PFSK-1 (cell line): Measurements from ENCODE around the gene CCR4. TPM values are rescaled to one million over a fixed set of nuclear protein-coding genes. Genes with fewer than 3 reads are reported as not detected.

Experiments
- FOXP2 ChIP-seq: optimal IDR thresholded peaks from 2 replicates; pipeline ENCODE3; 2011; ENCODE audit warnings: borderline replicate concordance, control low read depth, inconsistent platforms; ENCODE audit not compliant: insufficient read depth; ENCODE audit errors: extremely low read length, extremely low read depth
- POLR2AphosphoS5 ChIP-seq: IDR thresholded peaks from 2 replicates; pipeline ENCODE4 v1.6.1; 2012; ENCODE audit warnings: low read depth, mild to moderate bottlenecking, control low read depth, low read length, moderate library complexity
- SIN3A ChIP-seq: IDR thresholded peaks from 2 replicates; pipeline ENCODE4 v1.6.1; 2012; ENCODE audit warnings: mild to moderate bottlenecking, low read length, moderate library complexity, borderline replicate concordance; ENCODE audit not compliant: insufficient read depth
- TAF1 ChIP-seq: IDR thresholded peaks from 2 replicates; pipeline ENCODE4 v1.6.1; 2012; ENCODE audit warnings: low read length, control low read depth, borderline replicate concordance; ENCODE audit not compliant: insufficient read depth
- polyA plus RNA-seq: library from polyadenylated mRNA; unstranded; fragments of >200 nt; gene quantifications from one replicate; pipeline ENCODE4 v1.2.1, GENCODE V29; 2012; ENCODE audit warnings: low read depth, missing spikeins; ENCODE audit not compliant: insufficient read length
- TF ChIP-seq, protein P1 (sequence below), 2 experiments: IDR thresholded peaks; 2 replicates each; pipeline versions ENCODE4 v1.6.1 to v1.8.0; 2011 to 2012; ENCODE audit warnings: low read depth in 2 of 2, low read length in 2 of 2, control low read depth in 1 of 2, inconsistent platforms in 1 of 2, mild to moderate bottlenecking in 1 of 2, moderate library complexity in 1 of 2; ENCODE audit not compliant: insufficient read depth in 1 of 2

CCR4 gene
- not detected for polyA plus RNA-seq

DNA sequence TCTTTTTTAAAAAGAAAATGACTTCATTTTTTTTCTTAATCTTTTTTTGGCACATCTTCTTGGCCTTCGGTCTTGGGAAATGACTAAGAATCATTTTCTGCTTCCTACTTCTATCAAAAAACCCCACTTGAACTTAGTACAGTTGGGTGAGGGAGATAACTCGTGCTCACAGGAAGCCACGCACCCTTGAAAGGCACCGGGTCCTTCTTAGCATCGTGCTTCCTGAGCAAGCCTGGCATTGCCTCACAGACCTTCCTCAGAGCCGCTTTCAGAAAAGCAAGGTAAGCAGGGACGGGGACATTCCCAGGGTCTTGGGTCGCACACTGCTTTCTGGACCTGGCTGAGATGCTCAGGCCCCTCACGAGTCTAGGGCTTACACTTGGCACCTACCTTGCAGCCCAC lies at the start of gene CCR4:
Gene CCR4 (plus strand): TSS at position 235 of the 402 bp plus-strand sequence. CDS start 1,779 bp downstream, outside the sequence.
- no peak for TF ChIP-seq FOXP2
- TF ChIP-seq SIN3A: no peak
- no peak for TF ChIP-seq POLR2AphosphoS5
- no peak for TF ChIP-seq TAF1
- TF ChIP-seq, protein P1, sequence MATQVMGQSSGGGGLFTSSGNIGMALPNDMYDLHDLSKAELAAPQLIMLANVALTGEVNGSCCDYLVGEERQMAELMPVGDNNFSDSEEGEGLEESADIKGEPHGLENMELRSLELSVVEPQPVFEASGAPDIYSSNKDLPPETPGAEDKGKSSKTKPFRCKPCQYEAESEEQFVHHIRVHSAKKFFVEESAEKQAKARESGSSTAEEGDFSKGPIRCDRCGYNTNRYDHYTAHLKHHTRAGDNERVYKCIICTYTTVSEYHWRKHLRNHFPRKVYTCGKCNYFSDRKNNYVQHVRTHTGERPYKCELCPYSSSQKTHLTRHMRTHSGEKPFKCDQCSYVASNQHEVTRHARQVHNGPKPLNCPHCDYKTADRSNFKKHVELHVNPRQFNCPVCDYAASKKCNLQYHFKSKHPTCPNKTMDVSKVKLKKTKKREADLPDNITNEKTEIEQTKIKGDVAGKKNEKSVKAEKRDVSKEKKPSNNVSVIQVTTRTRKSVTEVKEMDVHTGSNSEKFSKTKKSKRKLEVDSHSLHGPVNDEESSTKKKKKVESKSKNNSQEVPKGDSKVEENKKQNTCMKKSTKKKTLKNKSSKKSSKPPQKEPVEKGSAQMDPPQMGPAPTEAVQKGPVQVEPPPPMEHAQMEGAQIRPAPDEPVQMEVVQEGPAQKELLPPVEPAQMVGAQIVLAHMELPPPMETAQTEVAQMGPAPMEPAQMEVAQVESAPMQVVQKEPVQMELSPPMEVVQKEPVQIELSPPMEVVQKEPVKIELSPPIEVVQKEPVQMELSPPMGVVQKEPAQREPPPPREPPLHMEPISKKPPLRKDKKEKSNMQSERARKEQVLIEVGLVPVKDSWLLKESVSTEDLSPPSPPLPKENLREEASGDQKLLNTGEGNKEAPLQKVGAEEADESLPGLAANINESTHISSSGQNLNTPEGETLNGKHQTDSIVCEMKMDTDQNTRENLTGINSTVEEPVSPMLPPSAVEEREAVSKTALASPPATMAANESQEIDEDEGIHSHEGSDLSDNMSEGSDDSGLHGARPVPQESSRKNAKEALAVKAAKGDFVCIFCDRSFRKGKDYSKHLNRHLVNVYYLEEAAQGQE (IDR thresholded peaks at IDR 0.05; ENCODE audit: insufficient read depth in 1 of 2, low read depth in 2 of 2, low read length in 2 of 2): no peak

DNA sequence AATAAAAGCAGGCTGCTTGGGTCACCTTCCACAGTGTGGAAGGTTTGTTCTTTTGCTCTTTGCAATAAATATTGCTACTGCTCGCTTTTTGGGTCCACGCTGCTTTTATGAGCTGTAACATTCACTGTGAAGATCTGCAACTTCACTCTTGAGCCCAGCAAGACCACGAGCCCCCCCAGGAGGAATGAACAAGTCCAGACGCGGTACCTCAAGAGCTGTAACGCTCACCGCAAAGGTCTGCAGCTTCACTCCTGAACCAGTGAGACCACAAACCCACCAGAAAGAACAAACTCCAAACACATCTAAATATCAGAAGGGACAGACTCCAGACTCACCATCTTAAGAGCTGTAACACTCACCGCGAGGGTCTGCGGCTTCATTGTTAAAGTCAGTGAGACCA lies 47.5 kb upstream of the CCR4 start:
- TF ChIP-seq POLR2AphosphoS5 (no peak), TAF1 (no peak), FOXP2 (no peak), SIN3A (no peak)
- TF ChIP-seq, protein P1 (IDR thresholded peaks at IDR 0.05; ENCODE audit: insufficient read depth in 1 of 2, low read depth in 2 of 2, low read length in 2 of 2): no peak

DNA sequence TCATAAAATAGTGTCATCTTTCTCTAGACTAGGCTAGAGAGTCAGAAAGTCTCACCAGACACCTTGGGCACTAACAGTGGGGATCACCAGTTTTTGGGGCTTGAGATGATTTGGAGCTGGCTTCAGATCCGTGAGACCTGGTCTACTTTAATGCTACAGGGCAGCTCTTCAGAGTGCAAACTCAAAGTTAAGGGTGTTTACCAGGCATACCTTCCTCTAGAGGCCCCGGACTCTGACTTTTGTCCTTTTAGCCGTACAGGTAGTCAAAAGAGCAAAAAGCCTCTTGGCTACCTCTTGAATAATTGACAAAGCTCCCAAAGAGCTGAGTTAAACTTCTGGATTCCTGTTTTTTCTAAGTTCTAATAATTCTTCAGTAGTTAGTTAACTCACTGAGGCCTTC lies 41.4 kb upstream of the CCR4 start:
- TF ChIP-seq FOXP2 (no peak), SIN3A (no peak), TAF1 (no peak), POLR2AphosphoS5 (no peak)
- TF ChIP-seq, protein P1 (IDR thresholded peaks at IDR 0.05; ENCODE audit: insufficient read depth in 1 of 2, low read depth in 2 of 2, low read length in 2 of 2): no peak

DNA sequence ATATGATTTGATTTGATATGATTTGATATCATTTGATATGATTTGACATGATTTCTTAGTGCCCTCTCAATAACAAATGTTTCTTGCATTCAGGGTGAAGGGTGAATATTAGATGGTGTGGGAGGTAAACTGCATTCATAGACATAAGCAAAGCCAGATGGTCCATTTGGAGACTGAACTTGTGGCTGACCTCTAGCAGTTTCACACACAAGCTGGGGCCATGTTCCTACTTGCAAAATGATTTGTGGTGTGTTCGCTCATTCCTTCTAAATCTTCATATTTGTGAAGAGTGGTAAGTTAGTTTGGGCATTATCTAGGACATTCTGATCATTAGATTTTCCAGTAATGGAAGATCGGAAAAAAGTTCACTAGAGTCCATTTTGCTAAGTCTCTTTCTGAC lies 40.5 kb upstream of the CCR4 start:
- TF ChIP-seq SIN3A: no peak
- TF ChIP-seq, protein P1 (IDR thresholded peaks at IDR 0.05; ENCODE audit: insufficient read depth in 1 of 2, low read depth in 2 of 2, low read length in 2 of 2): no peak

DNA sequence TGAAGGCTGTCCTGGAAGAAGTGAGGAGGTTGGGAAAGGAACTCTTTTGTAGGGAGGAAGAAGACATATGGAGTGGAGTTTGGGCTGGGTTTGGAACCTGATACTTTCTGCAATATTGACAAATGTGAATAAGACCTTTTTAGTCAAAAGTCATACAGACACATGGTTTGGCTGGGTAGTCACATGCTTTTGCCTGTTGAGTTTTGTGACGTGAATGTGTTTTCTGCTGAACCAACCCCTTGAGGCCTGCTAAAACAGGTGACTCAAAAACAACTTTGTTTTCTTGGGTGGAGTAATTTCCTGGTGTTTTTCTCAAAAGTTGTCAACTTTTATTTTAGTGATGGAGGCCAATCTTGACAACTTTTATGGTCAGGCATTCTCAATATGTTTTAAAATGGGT lies 39.4 kb upstream of the CCR4 start:
- TF ChIP-seq FOXP2 (no peak), POLR2AphosphoS5 (no peak), SIN3A (no peak), TAF1 (no peak)
- TF ChIP-seq, protein P1 (IDR thresholded peaks at IDR 0.05; ENCODE audit: insufficient read depth in 1 of 2, low read depth in 2 of 2, low read length in 2 of 2): no peak
